HCT116 (cell line): Measurements from ENCODE around the gene ZNF496. TPM values are rescaled to one million over a fixed set of nuclear protein-coding genes. Genes with fewer than 3 reads are reported as not detected.

Experiments used
- ATAC-seq: fragments of 200-7000 bp; cut with Tn5 transposase; 2 replicates; pipeline ENCODE4 v1.9.1; 2020; ENCODE audit warnings: mild to moderate bottlenecking, moderate library complexity
- BruUV-seq: library from RNA; stranded (reverse); fragments of 400-500 nt; replicated peaks from 2 replicates; lab custom pipeline; 2021; lab: Mats Ljungman, UMichigan
- CTCF ChIA-PET: fragments of 300-600 bp; sonication (Branson Sonifier 250); formaldehyde crosslinking; loops from one replicate; lab custom pipeline; 2021; ENCODE audit warnings: antibody characterized with exemption; lab: Charles Lee
- POLR2A ChIA-PET: fragments of 300-600, 350-600 bp; sonication (Branson Sonifier 250); formaldehyde crosslinking; loops from one replicate; lab custom pipeline; 2021; ENCODE audit warnings: antibody characterized with exemption; lab: Charles Lee
- RAD21 ChIA-PET, 2 experiments: fragments of 300-600 bp; sonication (Branson Sonifier 250); formaldehyde crosslinking; loops; one replicate each; lab custom pipeline; 2023; ENCODE audit warnings: low total read pairs in 2 of 2; ENCODE audit not compliant: uncharacterized antibody in 2 of 2, unreplicated experiment in 2 of 2, low non-redundant PET in 1 of 2; lab: Charles Lee
- DNase-seq: peaks from one replicate; pipeline ENCODE4 v3.0.0-alpha.2; 2010; ENCODE audit warnings: low read depth, low spot score
- H2AFZ ChIP-seq: fragments of 200-600 bp; shearing (Covaris generic), sonication (generic); 2 replicates; pipeline ENCODE4 v1.6.1; 2017; ENCODE audit warnings: low read depth, mixed run types, mixed read lengths, antibody characterized with exemption, low read length; ENCODE audit not compliant: poor library complexity, severe bottlenecking
- H3K27ac ChIP-seq: 2 replicates; pipeline ENCODE4 v1.5.1; 2012; ENCODE audit warnings: low read depth, low read length
- H3K27me3 ChIP-seq: fragments of 200-600 bp; sonication (generic); 2 replicates; pipeline ENCODE4 v1.6.1; 2016; ENCODE audit warnings: mixed run types, low read length, mixed read lengths; ENCODE audit not compliant: insufficient read depth
- H3K36me3 ChIP-seq, 2 experiments: fragments of 200-500 bp in 1 of 2; fragments of 200-600 bp in 1 of 2; sonication (Bioruptor generic) in 1 of 2; sonication (generic) in 1 of 2; 2 replicates each; pipeline versions ENCODE4 v1.5.1 to v1.6.1; 2014 to 2016; ENCODE audit warnings: low read length in 2 of 2, inconsistent platforms in 1 of 2, mixed read lengths in 1 of 2, mixed run types in 1 of 2; ENCODE audit not compliant: insufficient read depth in 2 of 2, control insufficient read depth in 1 of 2
- H3K4me1 ChIP-seq, 2 experiments: fragments of 200-600 bp in 1 of 2; sonication (generic) in 1 of 2; 2 replicates each; pipeline versions ENCODE4 v1.5.1 to v1.6.1; 2012 to 2017; ENCODE audit warnings: low read length in 2 of 2, inconsistent platforms in 1 of 2, mild to moderate bottlenecking in 1 of 2, mixed read lengths in 1 of 2, mixed run types in 1 of 2, moderate library complexity in 1 of 2; ENCODE audit not compliant: insufficient read depth in 2 of 2, control insufficient read depth in 1 of 2
- H3K4me2 ChIP-seq: fragments of 200-600 bp; sonication (generic); 2 replicates; pipeline ENCODE4 v1.6.1; 2017; ENCODE audit warnings: mixed run types, low read length, mixed read lengths
- H3K4me3 ChIP-seq, 2 experiments: fragments of 200-600 bp in 1 of 2; sonication (generic) in 1 of 2; replicated peaks in 1 of 2; 2 replicates each; pipeline ENCODE4 v1.5.1; 2011 to 2016; ENCODE audit warnings: low read length in 2 of 2, control low read depth in 1 of 2, low read depth in 1 of 2, mild to moderate bottlenecking in 1 of 2, mixed read lengths in 1 of 2, mixed run types in 1 of 2
- H3K79me2 ChIP-seq: fragments of 200-600 bp; sonication (generic); 2 replicates; pipeline ENCODE4 v1.6.1; 2017; ENCODE audit warnings: mild to moderate bottlenecking, mixed run types, low read length, moderate library complexity, mixed read lengths; ENCODE audit not compliant: insufficient read depth
- H3K9ac ChIP-seq: fragments of 200-600 bp; sonication (generic); 2 replicates; pipeline ENCODE4 v1.6.1; 2016; ENCODE audit warnings: low read length, mixed read lengths
- H3K9me2 ChIP-seq: fragments of 200-600 bp; sonication (generic), shearing (Covaris generic); 2 replicates; pipeline ENCODE4 v1.6.1; 2017; ENCODE audit warnings: mixed run types, mild to moderate bottlenecking, moderate library complexity; ENCODE audit not compliant: insufficient read depth
- H3K9me3 ChIP-seq, 2 experiments: fragments of 200-500 bp in 1 of 2; fragments of 200-600 bp in 1 of 2; sonication (Bioruptor generic) in 1 of 2; sonication (generic) in 1 of 2; 2 replicates each; pipeline ENCODE4 v1.6.1; 2014 to 2017; ENCODE audit warnings: low read length in 2 of 2, mixed read lengths in 2 of 2, inconsistent platforms in 1 of 2, low read depth in 1 of 2, mild to moderate bottlenecking in 1 of 2, mixed run types in 1 of 2, moderate library complexity in 1 of 2; ENCODE audit not compliant: control insufficient read depth in 1 of 2, insufficient read depth in 1 of 2
- H4K20me1 ChIP-seq: fragments of 200-600 bp; sonication (generic), shearing (Covaris generic); 2 replicates; pipeline ENCODE4 v1.6.1; 2017; ENCODE audit warnings: mixed run types, mild to moderate bottlenecking, moderate library complexity; ENCODE audit not compliant: insufficient read depth
- CBX3 ChIP-seq: IDR thresholded peaks from 2 replicates; pipeline ENCODE4 v1.6.1; 2012; ENCODE audit warnings: low read depth
- EGR1 ChIP-seq: IDR thresholded peaks from 2 replicates; pipeline ENCODE4 v1.6.1; 2012; ENCODE audit warnings: low read depth
- ELF1 ChIP-seq: IDR thresholded peaks from 2 replicates; pipeline ENCODE4 v1.6.1; 2012; ENCODE audit warnings: low read depth, borderline replicate concordance
- EZH2 ChIP-seq: fragments of 200-600 bp; sonication (generic); IDR thresholded peaks from 2 replicates; pipeline ENCODE4 v1.6.1; 2017; ENCODE audit warnings: antibody characterized with exemption, mixed run types
- FOSL1 ChIP-seq: IDR thresholded peaks from 2 replicates; pipeline ENCODE4 v1.6.1; 2012; ENCODE audit warnings: low read depth
- JUND ChIP-seq: IDR thresholded peaks from 2 replicates; pipeline ENCODE4 v1.6.1; 2012
- POLR2AphosphoS5 ChIP-seq: IDR thresholded peaks from 2 replicates; pipeline ENCODE4 v1.6.1; 2011; ENCODE audit warnings: mild to moderate bottlenecking, low read depth, low read length, moderate library complexity
- RAD21 ChIP-seq: IDR thresholded peaks from 2 replicates; pipeline ENCODE4 v1.6.1; 2012; ENCODE audit warnings: low read depth, mild to moderate bottlenecking
- SP1 ChIP-seq: IDR thresholded peaks from 2 replicates; pipeline ENCODE4 v1.6.1; 2012; ENCODE audit warnings: low read depth
- TCF7L2 ChIP-seq: IDR thresholded peaks from 2 replicates; pipeline ENCODE4 v1.7.0; 2011; ENCODE audit warnings: borderline replicate concordance, inconsistent platforms; ENCODE audit not compliant: insufficient read depth, insufficient read length; ENCODE audit errors: extremely low read depth
- YY1 ChIP-seq: IDR thresholded peaks from 2 replicates; pipeline ENCODE4 v1.6.1; 2011; ENCODE audit warnings: low read length, low read depth, moderate library complexity, mild to moderate bottlenecking; ENCODE audit not compliant: insufficient replicate concordance; ENCODE audit errors: extremely low read depth
- ZBTB33 ChIP-seq: IDR thresholded peaks from 2 replicates; pipeline ENCODE4 v1.6.1; 2011; ENCODE audit warnings: mild to moderate bottlenecking, low read length, moderate library complexity; ENCODE audit not compliant: insufficient replicate concordance; ENCODE audit errors: extremely low read depth
- ZNF274 ChIP-seq: fragments of 200-500 bp; sonication (Bioruptor generic); IDR thresholded peaks from 2 replicates; pipeline ENCODE4 v1.6.1; 2014; ENCODE audit warnings: mild to moderate bottlenecking, low read depth, low read length, inconsistent platforms
- intact Hi-C: fragments of 100-400 bp; cut with micrococcal nuclease; formaldehyde crosslinking; loops from 2 replicates; pipeline ENCODE4 v1.10.0; 2022
- total RNA-seq: library from RNA; stranded (reverse); gene quantifications from one replicate; pipeline ENCODE4 v1.2.1, GENCODE V29; 2021; ENCODE audit not compliant: unreplicated experiment
- TF ChIP-seq, protein P1 (sequence below): IDR thresholded peaks from 2 replicates; pipeline ENCODE4 v1.6.1; 2012
- TF ChIP-seq, protein P2 (sequence below), 3 experiments: fragments of 200-600 bp in 1 of 3; sonication (generic) in 1 of 3; IDR thresholded peaks in 2 of 3; conservative IDR thresholded peaks in 1 of 3; 2 replicates each; pipeline ENCODE4 v1.5.1; 2012 to 2017; ENCODE audit warnings: low read depth in 2 of 3, low read length in 2 of 3, antibody characterized with exemption in 1 of 3, borderline replicate concordance in 1 of 3, control low read depth in 1 of 3, mild to moderate bottlenecking in 1 of 3, mixed read lengths in 1 of 3, mixed run types in 1 of 3, moderate library complexity in 1 of 3; ENCODE audit not compliant: insufficient read depth in 1 of 3

ZNF496 gene
- total RNA-seq, 1 experiment from 2014 or later: 37.4 TPM

DNA sequence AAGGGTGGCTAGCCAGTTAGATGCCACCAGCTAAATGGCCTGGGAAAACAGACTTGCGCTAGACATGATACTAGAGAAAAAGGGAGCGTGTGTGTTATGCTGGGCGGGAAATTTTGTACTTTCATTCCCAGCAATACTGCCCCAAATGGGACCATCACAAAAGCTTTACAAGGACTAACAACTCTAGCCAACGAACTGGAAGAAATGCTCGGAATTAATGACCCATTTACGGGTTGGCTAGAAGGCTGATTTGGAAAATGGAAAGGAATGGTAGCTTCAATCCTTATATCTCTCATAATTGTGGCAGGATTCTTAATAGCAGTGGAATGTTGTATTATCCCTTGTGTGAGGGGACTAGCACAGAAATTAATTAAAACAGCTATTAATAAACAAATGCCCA lies 27.9 kb upstream of the ZNF496 start:
- DNase-seq: no peak
- Histone ChIP-seq H3K79me2 (no peaks in the 10 kb centered on the region), H3K4me2 (no peak overlapping the region), H3K4me1 (no peaks in the 10 kb centered on the region), H2AFZ (no peak overlapping the region), H4K20me1 (no peaks in the 10 kb centered on the region), H3K27ac (no peak overlapping the region), H3K9ac (no peak overlapping the region), H3K9me2 (no peaks in the 10 kb centered on the region), H3K27me3 (no peaks in the 10 kb centered on the region), H3K9me3 (no peaks in the 10 kb centered on the region), H3K36me3 (no peaks in the 10 kb centered on the region), H3K4me3 (no peak overlapping the region)
- ChIA-PET CTCF (no interaction called here), POLR2A (no interaction called here), RAD21 (no interaction called here)
- no peak for ATAC-seq
- intact Hi-C loops: no loop called here
- no TSS peak for BruUV-seq
- no peak for TF ChIP-seq RAD21
- no peak for TF ChIP-seq YY1
- TF ChIP-seq TCF7L2: no peak
- TF ChIP-seq ZNF274: no peak
- TF ChIP-seq ZBTB33: no peak
- TF ChIP-seq, protein P1, sequence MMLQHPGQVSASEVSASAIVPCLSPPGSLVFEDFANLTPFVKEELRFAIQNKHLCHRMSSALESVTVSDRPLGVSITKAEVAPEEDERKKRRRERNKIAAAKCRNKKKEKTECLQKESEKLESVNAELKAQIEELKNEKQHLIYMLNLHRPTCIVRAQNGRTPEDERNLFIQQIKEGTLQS: no peak
- TF ChIP-seq EZH2: no peak
- TF ChIP-seq ELF1: no peak
- no peak for TF ChIP-seq EGR1
- no peak for TF ChIP-seq SP1
- TF ChIP-seq CBX3: no peak
- no peak for TF ChIP-seq FOSL1
- TF ChIP-seq JUND: no peak
- TF ChIP-seq, protein P2, sequence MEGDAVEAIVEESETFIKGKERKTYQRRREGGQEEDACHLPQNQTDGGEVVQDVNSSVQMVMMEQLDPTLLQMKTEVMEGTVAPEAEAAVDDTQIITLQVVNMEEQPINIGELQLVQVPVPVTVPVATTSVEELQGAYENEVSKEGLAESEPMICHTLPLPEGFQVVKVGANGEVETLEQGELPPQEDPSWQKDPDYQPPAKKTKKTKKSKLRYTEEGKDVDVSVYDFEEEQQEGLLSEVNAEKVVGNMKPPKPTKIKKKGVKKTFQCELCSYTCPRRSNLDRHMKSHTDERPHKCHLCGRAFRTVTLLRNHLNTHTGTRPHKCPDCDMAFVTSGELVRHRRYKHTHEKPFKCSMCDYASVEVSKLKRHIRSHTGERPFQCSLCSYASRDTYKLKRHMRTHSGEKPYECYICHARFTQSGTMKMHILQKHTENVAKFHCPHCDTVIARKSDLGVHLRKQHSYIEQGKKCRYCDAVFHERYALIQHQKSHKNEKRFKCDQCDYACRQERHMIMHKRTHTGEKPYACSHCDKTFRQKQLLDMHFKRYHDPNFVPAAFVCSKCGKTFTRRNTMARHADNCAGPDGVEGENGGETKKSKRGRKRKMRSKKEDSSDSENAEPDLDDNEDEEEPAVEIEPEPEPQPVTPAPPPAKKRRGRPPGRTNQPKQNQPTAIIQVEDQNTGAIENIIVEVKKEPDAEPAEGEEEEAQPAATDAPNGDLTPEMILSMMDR (IDR thresholded peaks at IDR 0.05 in 2 of 3, conservative IDR thresholded peaks at IDR 0.05 in 1 of 3; ENCODE audit: borderline replicate concordance in 1 of 3, insufficient read depth in 1 of 3, low read depth in 2 of 3, low read length in 2 of 3): no peak
- TF ChIP-seq POLR2AphosphoS5: no peak
